K562 (cell line): ENCODE results near the gene SYS1. TPM values are rescaled to one million over a fixed set of nuclear protein-coding genes. Genes with fewer than 3 reads are reported as not detected.

Source experiments
- ATAC-seq: fragments of 200-7000 bp; cut with Tn5 transposase; 3 replicates; pipeline ENCODE4 v1.9.1; 2020; ENCODE audit warnings: moderate library complexity
- BruUV-seq: library from RNA; stranded (reverse); fragments of 400-500 nt; replicated peaks from 2 replicates; lab custom pipeline; 2021; lab: Mats Ljungman, UMichigan
- CTCF ChIA-PET: fragments of 300-600 bp; formaldehyde crosslinking; extraction: SDS; loops from one replicate; lab custom pipeline; 2021; ENCODE audit warnings: low intra/inter-chr PET ratio; lab: Yijun Ruan, JAX
- POLR2A ChIA-PET: fragments of 300-600, 350-650 bp; sonication (Branson Sonifier 250); formaldehyde crosslinking; extraction: SDS; loops from one replicate; lab custom pipeline; 2021; ENCODE audit warnings: antibody characterized with exemption, inconsistent platforms; lab: Yijun Ruan, JAX
- DNase-seq, 4 experiments: peaks; one replicate each; pipeline versions ENCODE4 v3.0.0 to v3.0.0-alpha.2; 2011 to 2018; ENCODE audit warnings: low spot score in 3 of 4, mixed read lengths in 3 of 4; ENCODE audit errors: extremely low read depth in 1 of 4
- FAIRE-seq: peaks from 2 replicates; lab custom pipeline; 2011; peaks lifted over from hg19 to GRCh38; lab: Jason Lieb, UNC
- H2AFZ ChIP-seq: 2 replicates; pipeline ENCODE4 v1.6.0; 2011; ENCODE audit warnings: low read depth, low read length, control low read depth, inconsistent platforms
- H3K27ac ChIP-seq: fragments of 200-600 bp; 3 replicates; pipeline ENCODE4 v1.8.0; 2011; ENCODE audit warnings: low read depth, mild to moderate bottlenecking, control low read depth, inconsistent platforms, low read length, moderate library complexity, mixed read lengths; ENCODE audit errors: extremely low read depth
- H3K27me3 ChIP-seq, 2 experiments: fragments of 300-600 bp in 1 of 2; 2 replicates in 1 of 2; 3 replicates in 1 of 2; pipeline versions ENCODE4 v1.6.0 to v1.8.0; 2011; ENCODE audit warnings: inconsistent platforms in 2 of 2, low read length in 2 of 2, mild to moderate bottlenecking in 1 of 2, mixed read lengths in 1 of 2, moderate library complexity in 1 of 2; ENCODE audit not compliant: control insufficient read depth in 2 of 2, insufficient read depth in 2 of 2
- H3K36me3 ChIP-seq: fragments of 300-600 bp; 3 replicates; pipeline ENCODE4 v1.8.0; 2011; ENCODE audit warnings: mild to moderate bottlenecking, low read length, inconsistent platforms; ENCODE audit not compliant: control insufficient read depth, insufficient read depth
- H3K4me1 ChIP-seq, 2 experiments: fragments of 200-600 bp in 1 of 2; replicated peaks in 1 of 2; 2 replicates in 1 of 2; 3 replicates in 1 of 2; pipeline versions ENCODE4 v1.5.1 to v1.8.0; 2011; ENCODE audit warnings: inconsistent platforms in 2 of 2, low read length in 2 of 2, mild to moderate bottlenecking in 1 of 2, mixed read lengths in 1 of 2, moderate library complexity in 1 of 2; ENCODE audit not compliant: control insufficient read depth in 2 of 2, insufficient read depth in 2 of 2
- H3K4me2 ChIP-seq: 2 replicates; pipeline ENCODE4 v1.6.1; 2011; ENCODE audit warnings: low read length, control low read depth, inconsistent platforms, mixed read lengths; ENCODE audit not compliant: insufficient read depth
- H3K4me3 ChIP-seq: fragments of 200-600 bp; sonication (generic), shearing (Covaris generic); 2 replicates; pipeline ENCODE4 v1.5.1; 2016; ENCODE audit warnings: control low read depth, inconsistent platforms
- H3K79me2 ChIP-seq: fragments of 200-600 bp; 3 replicates; pipeline ENCODE4 v1.8.0; 2011; ENCODE audit warnings: low read length, inconsistent platforms; ENCODE audit not compliant: control insufficient read depth, insufficient read depth
- H3K9ac ChIP-seq, 2 experiments: 2 replicates each; pipeline versions ENCODE4 v1.6.0 to v1.6.1; 2011; ENCODE audit warnings: low read depth in 2 of 2, low read length in 2 of 2, control low read depth in 1 of 2, inconsistent platforms in 1 of 2, mild to moderate bottlenecking in 1 of 2, mixed read lengths in 1 of 2; ENCODE audit not compliant: insufficient read depth in 1 of 2
- H3K9me1 ChIP-seq: one replicate; pipeline ENCODE4 v1.6.0; 2011; ENCODE audit warnings: inconsistent platforms, mild to moderate bottlenecking, low read length, moderate library complexity; ENCODE audit not compliant: control insufficient read depth, insufficient read depth
- H3K9me3 ChIP-seq: replicated peaks from 2 replicates; pipeline ENCODE4 v1.5.1; 2011; ENCODE audit warnings: low read depth, low read length, inconsistent platforms; ENCODE audit not compliant: control insufficient read depth, insufficient read depth
- H4K20me1 ChIP-seq: replicated peaks from 2 replicates; pipeline ENCODE4 v1.6.1; 2011; ENCODE audit warnings: low read length, inconsistent platforms, mixed read lengths; ENCODE audit not compliant: control insufficient read depth, insufficient read depth
- CCNT2 ChIP-seq: IDR thresholded peaks from 2 replicates; pipeline ENCODE4 v1.6.1; 2011; ENCODE audit warnings: borderline replicate concordance, low read depth, mild to moderate bottlenecking, moderate library complexity, mixed read lengths, low read length; ENCODE audit not compliant: insufficient read length; ENCODE audit errors: extremely low read depth
- CREBBP ChIP-seq: IDR thresholded peaks from one replicate; pipeline ENCODE4 v1.6.1; 2012; ENCODE audit warnings: low read depth, mild to moderate bottlenecking, control low read depth, inconsistent platforms, low read length
- FOXO4 ChIP-seq: fragments of 450-650 bp; formaldehyde crosslinking; IDR thresholded peaks from 2 replicates; pipeline ENCODE4 v1.4.0; 2020; ENCODE audit warnings: mild to moderate bottlenecking, moderate library complexity
- FOXP4 ChIP-seq: sonication (generic); formaldehyde crosslinking; IDR thresholded peaks from 2 replicates; pipeline ENCODE4 v1.8.0; 2022; ENCODE audit warnings: mild to moderate bottlenecking, missing genetic modification reagents, borderline replicate concordance
- KLF13 ChIP-seq: fragments of 450-650 bp; IDR thresholded peaks from 2 replicates; pipeline ENCODE4 v1.6.1; 2016; ENCODE audit warnings: missing genetic modification characterization, low read depth, mild to moderate bottlenecking, missing compliant biosample characterization, moderate library complexity, borderline replicate concordance
- KLF6 ChIP-seq: fragments of 250-450 bp; sonication (Bioruptor Pico); IDR thresholded peaks from 2 replicates; pipeline ENCODE4 v1.4.0; 2020; ENCODE audit warnings: mild to moderate bottlenecking, moderate library complexity, borderline replicate concordance
- PYGO2 ChIP-seq: fragments of 450-650 bp; IDR thresholded peaks from 2 replicates; pipeline ENCODE4 v1.6.1; 2016; ENCODE audit warnings: mild to moderate bottlenecking, missing genetic modification characterization, moderate library complexity, missing compliant biosample characterization
- TCF7L2 ChIP-seq: fragments of 150-350 bp; IDR thresholded peaks from 2 replicates; pipeline ENCODE4 v1.6.1; 2016; ENCODE audit warnings: low read depth, mild to moderate bottlenecking, low read length, moderate library complexity
- TEAD4 ChIP-seq, 2 experiments: sonication (generic) in 1 of 2; formaldehyde crosslinking in 1 of 2; IDR thresholded peaks; 2 replicates each; pipeline versions ENCODE4 v1.6.1 to v1.8.0; 2012 to 2022; ENCODE audit warnings: borderline replicate concordance in 1 of 2, inconsistent platforms in 1 of 2, low read length in 1 of 2, mild to moderate bottlenecking in 1 of 2, missing genetic modification reagents in 1 of 2
- TRIM28 ChIP-seq: fragments of 450-650 bp; IDR thresholded peaks from 2 replicates; pipeline ENCODE4 v1.6.1; 2017
- ZNF316 ChIP-seq: fragments of 450-650 bp; IDR thresholded peaks from 2 replicates; pipeline ENCODE4 v1.6.1; 2016
- ZNF586 ChIP-seq: fragments of 450-650 bp; formaldehyde crosslinking; conservative IDR thresholded peaks from 2 replicates; pipeline ENCODE4 v1.4.0; 2020; ENCODE audit warnings: mild to moderate bottlenecking, moderate library complexity
- WGBS: fragments of 100-300 bp; shearing (Covaris generic); methylation state at CpG from one replicate; pipeline ENCODE4 v1.1.6; 2016; ENCODE audit warnings: low coverage, mixed read lengths; ENCODE audit not compliant: insufficient coverage; ENCODE audit errors: missing lambda C conversion rate; 5-methylcytosine and 5-hydroxymethylcytosine counted together
- in situ Hi-C: fragments of 300-500 bp; cut with MboI; formaldehyde crosslinking; loops from 4 replicates; pipeline ENCODE4 v1.15.0; 2018; ENCODE audit warnings: inconsistent platforms, mixed read lengths
- intact Hi-C: fragments of 100-400 bp; cut with micrococcal nuclease; formaldehyde crosslinking; loops from 2 replicates; pipeline ENCODE4 v1.14.2; 2022
- polyA plus RNA-seq, 8 experiments: library from polyadenylated mRNA; depleted of rRNA in 4 of 8; stranded (reverse) in 5 of 8; unstranded in 3 of 8; fragments of >200 nt; fragmentation: Nextera tagmentation in 2 of 8; fragmentation: Illumina TruSeq in 1 of 8; extraction: Ambion mirVana in 2 of 8; extraction: Trizol in 1 of 8; gene quantifications; 2 replicates each; pipeline versions ENCODE4 v1.2.1 to v1.2.3, GENCODE V29; 2011 to 2014; ENCODE audit warnings: inconsistent platforms in 1 of 8, missing spikeins in 1 of 8
- total RNA-seq, 7 experiments: library from RNA; depleted of rRNA in 6 of 7; stranded (reverse); fragments of >200 nt in 6 of 7; fragmentation: Illumina TruSeq in 2 of 7; extraction: Trizol in 2 of 7; gene quantifications; 2 replicates each; pipeline versions ENCODE4 v1.2.1 to v1.2.3, GENCODE V29; 2011 to 2021; ENCODE audit warnings: low replicate concordance in 1 of 7

Gene SYS1
- total and polyA plus RNA-seq, 9 of the 15 experiments (the other 6 are each of a cell fraction or from before 2014, with no cell fraction given), result 11.1 to 25.2 (median 17.5) TPM

GRCh38 chr20:45387274-45387673 lies 24.3 kb downstream of the SYS1 start:
- no peaks in the 10 kb centered on the region for H3K79me2 ChIP-seq
- TF ChIP-seq KLF13 (tag) (no peak), TCF7L2 (no peak), KLF6 (no peak), TRIM28 (no peak), CCNT2 (no peak), PYGO2 (tag) (no peak), TEAD4 (IDR thresholded peaks at IDR 0.05; ENCODE audit: low read length) (no peak), TEAD4 (CRISPR knock-in tag; IDR thresholded peaks at IDR 0.05; ENCODE audit: borderline replicate concordance) (no peak), ZNF316 (no peak), FOXP4 (CRISPR knock-in tag) (no peak), CREBBP (no peak), FOXO4 (CRISPR knock-in tag) (no peak), ZNF586 (CRISPR knock-in tag) (no peak)
- TF ChIP-seq, all 486 proteins: peak for 0
- Histone ChIP-seq H2AFZ (no peak overlapping the region), H3K4me2 (no peak overlapping the region), H3K9me3 (no peaks in the 10 kb centered on the region), H3K4me3 (no peak overlapping the region), H3K27ac (no peak overlapping the region), H3K9me1 (no peaks in the 10 kb centered on the region), H3K36me3 (no peaks in the 10 kb centered on the region), H3K4me1 (no peaks in the 10 kb centered on the region), H4K20me1 (no peaks in the 10 kb centered on the region), H3K9ac (no peak overlapping the region), H3K27me3 (no peaks in the 10 kb centered on the region)
- ChIA-PET CTCF (no interaction called here), POLR2A (no interaction called here)
- DNase-seq, result no peak
- intact Hi-C loops, result no loop called here
- no peak for ATAC-seq
- in situ Hi-C loops, result no loop called here
- WGBS, result 13% methylated on average over 1 of the region's 1 CpG
- BruUV-seq, result no TSS peak
- FAIRE-seq, result no peak
